Measurements from ENCODE around the gene SYNE4.
A peak's percentile ranks its signal among the peaks of the same experiment; 100 is the strongest.

SYNE4 gene

GRCh38 chr19:36009220-36009619 lies 607 bp upstream of the SYNE4 start:
- FAIRE-seq (peak; percentile 76), DNase-seq (ENCODE audit: insufficient read length, low spot score) (peak; percentile 60)
- TF ChIP-seq PAX5 (IDR thresholded peaks at IDR 0.05; ENCODE audit: insufficient read depth, low read length, severe bottlenecking) (no peak), POU2F2 (IDR thresholded peaks at IDR 0.05; ENCODE audit: low read depth, low read length) (no peak), POLR2AphosphoS5 (IDR thresholded peaks at IDR 0.05; ENCODE audit: low read depth, low read length) (no peak), SPI1 (IDR thresholded peaks at IDR 0.05; ENCODE audit: low read depth, low read length) (no peak), TAF1 (IDR thresholded peaks at IDR 0.05; ENCODE audit: low read depth, low read length) (no peak), POLR2A (IDR thresholded peaks at IDR 0.05; ENCODE audit: low read depth, low read length) (no peak)

- FAIRE-seq, result no peak
- TF ChIP-seq PAX5 (IDR thresholded peaks at IDR 0.05; ENCODE audit: insufficient read depth, low read length, severe bottlenecking) (no peak), POU2F2 (IDR thresholded peaks at IDR 0.05; ENCODE audit: low read depth, low read length) (no peak), SPI1 (IDR thresholded peaks at IDR 0.05; ENCODE audit: low read depth, low read length) (no peak), POLR2A (IDR thresholded peaks at IDR 0.05; ENCODE audit: low read depth, low read length) (no peak), POLR2AphosphoS5 (IDR thresholded peaks at IDR 0.05; ENCODE audit: low read depth, low read length) (no peak), TAF1 (IDR thresholded peaks at IDR 0.05; ENCODE audit: low read depth, low read length) (no peak)
Measured at GRCh38 chr19:36006955-36007354, 1.7 kb downstream of the SYNE4 start.

GRCh38 chr19:36003284-36003683 lies 5.3 kb downstream of the SYNE4 start:
- DNase-seq (ENCODE audit: insufficient read length, low spot score) (no peak), FAIRE-seq (no peak)
- TF ChIP-seq TAF1 (IDR thresholded peaks at IDR 0.05; ENCODE audit: low read depth, low read length) (no peak), PAX5 (IDR thresholded peaks at IDR 0.05; ENCODE audit: insufficient read depth, low read length, severe bottlenecking) (no peak), POU2F2 (IDR thresholded peaks at IDR 0.05; ENCODE audit: low read depth, low read length) (no peak), SPI1 (IDR thresholded peaks at IDR 0.05; ENCODE audit: low read depth, low read length) (no peak), POLR2A (IDR thresholded peaks at IDR 0.05; ENCODE audit: low read depth, low read length) (no peak), POLR2AphosphoS5 (IDR thresholded peaks at IDR 0.05; ENCODE audit: low read depth, low read length) (no peak)

More at GRCh38 chr19:36006955-36007354, 1.7 kb downstream of the SYNE4 start:
- no peak for DNase-seq (ENCODE audit: insufficient read length, low spot score)

- no peak for FAIRE-seq
- no peak for DNase-seq (ENCODE audit: insufficient read length, low spot score)
- TF ChIP-seq POLR2AphosphoS5 (IDR thresholded peaks at IDR 0.05; ENCODE audit: low read depth, low read length) (no peak), POLR2A (IDR thresholded peaks at IDR 0.05; ENCODE audit: low read depth, low read length) (no peak), POU2F2 (IDR thresholded peaks at IDR 0.05; ENCODE audit: low read depth, low read length) (no peak), SPI1 (IDR thresholded peaks at IDR 0.05; ENCODE audit: low read depth, low read length) (no peak), TAF1 (IDR thresholded peaks at IDR 0.05; ENCODE audit: low read depth, low read length) (no peak), PAX5 (IDR thresholded peaks at IDR 0.05; ENCODE audit: insufficient read depth, low read length, severe bottlenecking) (no peak)
Measured at GRCh38 chr19:36001605-36002004, 7.0 kb downstream of the SYNE4 start.

GRCh38 chr19:35996777-35997176 lies 11.8 kb downstream of the SYNE4 start:
- DNase-seq (ENCODE audit: insufficient read length, low spot score) (no peak), FAIRE-seq (no peak)
- TF ChIP-seq TAF1 (IDR thresholded peaks at IDR 0.05; ENCODE audit: low read depth, low read length) (no peak), POU2F2 (IDR thresholded peaks at IDR 0.05; ENCODE audit: low read depth, low read length) (no peak), PAX5 (IDR thresholded peaks at IDR 0.05; ENCODE audit: insufficient read depth, low read length, severe bottlenecking) (no peak), SPI1 (IDR thresholded peaks at IDR 0.05; ENCODE audit: low read depth, low read length) (no peak), POLR2AphosphoS5 (IDR thresholded peaks at IDR 0.05; ENCODE audit: low read depth, low read length) (no peak), POLR2A (IDR thresholded peaks at IDR 0.05; ENCODE audit: low read depth, low read length) (no peak)

GRCh38 chr19:35995048-35995993 lies 13.3 kb downstream of the SYNE4 start, which contains the start of gene SDHAF1:
SDHAF1 (plus strand) TSS chr19:35995188; CDS start chr19:35995275, 87 bp downstream.
- peak; percentile 98 for DNase-seq (ENCODE audit: insufficient read length, low spot score)
- TF ChIP-seq PAX5 (IDR thresholded peaks at IDR 0.05; ENCODE audit: insufficient read depth, low read length, severe bottlenecking) (no peak), POLR2A (IDR thresholded peaks at IDR 0.05; ENCODE audit: low read depth, low read length) (peak; percentile 72; the same call in 1 of the 2 replicates), POLR2AphosphoS5 (IDR thresholded peaks at IDR 0.05; ENCODE audit: low read depth, low read length) (peak; percentile 77), POU2F2 (IDR thresholded peaks at IDR 0.05; ENCODE audit: low read depth, low read length) (no peak; the same call in 1 of the 2 replicates), SPI1 (IDR thresholded peaks at IDR 0.05; ENCODE audit: low read depth, low read length) (peak; percentile 78), TAF1 (IDR thresholded peaks at IDR 0.05; ENCODE audit: low read depth, low read length) (peak; percentile 80)
- peak; percentile 100 for FAIRE-seq

GRCh38 chr19:35993923-35994598 lies 14.6 kb downstream of the SYNE4 start:
- DNase-seq (ENCODE audit: insufficient read length, low spot score), result peak; percentile 53
- FAIRE-seq, result no peak
- TF ChIP-seq POU2F2 (IDR thresholded peaks at IDR 0.05; ENCODE audit: low read depth, low read length) (no peak), PAX5 (IDR thresholded peaks at IDR 0.05; ENCODE audit: insufficient read depth, low read length, severe bottlenecking) (no peak), SPI1 (IDR thresholded peaks at IDR 0.05; ENCODE audit: low read depth, low read length) (no peak), POLR2A (IDR thresholded peaks at IDR 0.05; ENCODE audit: low read depth, low read length) (no peak), POLR2AphosphoS5 (IDR thresholded peaks at IDR 0.05; ENCODE audit: low read depth, low read length) (no peak), TAF1 (IDR thresholded peaks at IDR 0.05; ENCODE audit: low read depth, low read length) (no peak)

- FAIRE-seq (no peak), DNase-seq (ENCODE audit: insufficient read length, low spot score) (no peak)
- no peak for TF ChIP-seq POLR2AphosphoS5 (IDR thresholded peaks at IDR 0.05; ENCODE audit: low read depth, low read length)
- peak; percentile 69 for TF ChIP-seq SPI1 (IDR thresholded peaks at IDR 0.05; ENCODE audit: low read depth, low read length)
- TF ChIP-seq TAF1 (IDR thresholded peaks at IDR 0.05; ENCODE audit: low read depth, low read length), result no peak
- no peak for TF ChIP-seq PAX5 (IDR thresholded peaks at IDR 0.05; ENCODE audit: insufficient read depth, low read length, severe bottlenecking)
- TF ChIP-seq POU2F2 (IDR thresholded peaks at IDR 0.05; ENCODE audit: low read depth, low read length), result 0 out of 2 replicates have a peak, but pooled peaks have one; percentile 16
Measured at GRCh38 chr19:35992907-35993765, 15.5 kb downstream of the SYNE4 start.

Data from GM12891 (cell line).